ENCODE results near the gene ABRAXAS1.
"Not testable (repeated sequence)": the region's sequence is repeated elsewhere in the genome, so short reads cannot be mapped to it uniquely, and the experiment has no call there.

ABRAXAS1 gene

DNA sequence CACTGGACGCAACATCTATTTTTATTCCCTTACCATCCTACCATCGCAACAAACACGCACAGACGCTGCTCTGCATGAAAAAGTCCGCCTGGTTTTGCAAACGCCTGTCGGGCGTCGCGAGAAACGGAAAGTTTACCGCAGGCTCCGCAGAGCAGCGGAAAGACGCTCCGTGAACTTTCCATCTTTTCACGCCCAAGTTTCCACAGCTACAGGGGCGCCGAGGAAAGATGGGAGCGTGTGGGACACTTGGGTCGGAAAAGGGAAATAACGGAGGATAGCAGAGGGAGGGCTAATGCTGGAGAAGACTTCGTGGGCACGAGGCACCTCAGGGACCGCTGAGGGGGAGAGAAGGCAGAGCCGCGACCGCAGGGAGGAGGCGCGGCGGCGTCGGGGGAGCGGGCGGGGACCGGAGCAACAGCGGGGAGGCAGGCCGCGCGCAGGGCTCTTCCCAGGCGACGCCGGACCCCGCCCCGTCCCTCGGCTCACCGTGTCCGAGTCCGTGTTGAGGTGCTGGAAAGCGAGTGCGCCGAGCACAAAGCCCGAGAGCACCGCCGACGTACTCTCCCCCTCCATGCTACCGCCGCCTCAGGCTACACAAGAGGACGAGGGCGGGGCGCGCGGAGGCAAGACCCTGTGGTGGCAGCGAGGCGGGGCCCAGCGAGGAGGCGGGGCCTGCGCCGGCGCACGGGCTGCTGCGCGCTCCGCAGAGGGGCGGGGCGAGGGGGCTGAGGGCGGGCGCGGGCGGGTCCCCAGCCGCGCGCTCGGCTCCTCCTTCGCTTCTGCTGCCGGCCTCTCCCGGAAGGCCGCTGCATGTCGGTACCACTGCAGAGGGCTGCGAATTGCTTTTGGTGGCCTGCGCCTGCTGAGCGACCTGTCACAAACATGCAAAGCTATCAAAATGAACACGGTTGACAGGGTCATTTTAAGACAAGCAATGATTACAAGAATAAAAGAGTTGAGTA is at the start of gene ABRAXAS1:
Gene ABRAXAS1, minus strand, starts transcription at position 601 of the 962 bp plus-strand sequence. Its CDS starts 28 bp downstream, at position 573.
- peak; percentile 100 for DNase-seq (ENCODE audit: low spot score)

- DNase-seq (ENCODE audit: low spot score): no peak
These were observed 42.8 kb upstream of the ABRAXAS1 start for GRCh38 chr4:83527671-83528070.

GRCh38 chr4:83522239-83522638 is 37.3 kb upstream of the ABRAXAS1 start:
- no peak for DNase-seq (ENCODE audit: low spot score)

DNA sequence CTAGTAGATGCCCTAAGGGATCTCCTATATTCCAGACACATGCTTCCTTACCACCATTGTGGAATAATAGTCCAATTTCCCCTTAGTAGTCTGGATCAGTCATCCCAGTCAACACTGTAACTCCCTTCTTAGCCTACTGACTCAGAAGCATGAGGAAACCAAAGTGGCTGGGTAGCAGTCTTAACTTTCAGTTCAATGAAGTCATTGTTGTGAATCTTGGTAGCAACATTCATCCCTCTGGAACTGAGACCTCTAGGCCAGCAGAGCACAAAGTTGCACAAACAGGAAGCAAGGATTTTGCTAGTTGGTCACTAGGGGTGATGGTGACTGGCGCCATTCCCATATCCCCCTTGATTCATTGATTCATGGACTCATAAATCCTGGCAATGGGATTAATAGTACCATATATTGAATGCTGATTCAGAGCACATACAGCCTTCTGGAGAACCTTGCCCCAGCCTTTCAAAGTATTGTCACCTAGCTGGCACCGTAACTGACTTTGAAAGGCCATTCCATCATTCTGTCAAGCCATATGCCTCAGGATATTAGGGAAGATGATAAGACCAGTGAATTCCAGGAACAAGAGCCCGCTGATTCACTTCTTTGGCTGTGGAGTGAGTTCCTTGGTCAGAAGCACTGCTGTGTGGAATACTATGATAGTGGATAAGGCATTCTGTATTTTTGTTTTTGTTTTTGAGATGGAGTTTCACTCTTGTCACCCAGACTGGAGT is 31.3 kb upstream of the ABRAXAS1 start:
- peak; percentile 57 for DNase-seq (ENCODE audit: low spot score)

DNA sequence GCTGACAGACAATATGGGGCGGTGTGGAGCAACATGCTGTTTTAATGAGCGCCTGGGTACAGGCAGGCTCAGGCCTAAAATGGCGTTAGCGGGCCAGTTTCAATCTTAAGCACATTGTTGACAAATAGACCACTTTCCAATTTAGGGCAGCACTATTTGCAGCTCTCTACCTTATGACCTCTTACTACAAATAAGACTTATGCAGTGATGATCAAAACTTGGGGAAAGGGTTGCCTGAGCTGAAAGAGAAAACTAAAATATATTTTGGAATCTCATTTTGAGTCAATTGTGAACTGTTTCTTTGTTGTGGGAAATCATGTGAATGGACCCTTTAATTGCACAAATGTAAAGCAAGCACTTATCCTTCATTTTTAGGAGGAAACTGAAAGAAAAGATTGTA is 25.5 kb upstream of the ABRAXAS1 start:
- DNase-seq (ENCODE audit: low spot score): no peak

- DNase-seq (ENCODE audit: low spot score): peak; percentile 67
These were observed 24.3 kb upstream of the ABRAXAS1 start for GRCh38 chr4:83509156-83509585.

GRCh38 chr4:83504996-83505395 is 20.1 kb upstream of the ABRAXAS1 start:
- DNase-seq (ENCODE audit: low spot score): no peak

GRCh38 chr4:83504503-83504902 is 19.6 kb upstream of the ABRAXAS1 start:
- DNase-seq (ENCODE audit: low spot score): no peak

- no peak for DNase-seq (ENCODE audit: low spot score)
These were observed 19.1 kb upstream of the ABRAXAS1 start for GRCh38 chr4:83503974-83504373.

- not testable (repeated sequence) for DNase-seq (ENCODE audit: low spot score)
These were observed 16.8 kb upstream of the ABRAXAS1 start for GRCh38 chr4:83501671-83502070.

DNA sequence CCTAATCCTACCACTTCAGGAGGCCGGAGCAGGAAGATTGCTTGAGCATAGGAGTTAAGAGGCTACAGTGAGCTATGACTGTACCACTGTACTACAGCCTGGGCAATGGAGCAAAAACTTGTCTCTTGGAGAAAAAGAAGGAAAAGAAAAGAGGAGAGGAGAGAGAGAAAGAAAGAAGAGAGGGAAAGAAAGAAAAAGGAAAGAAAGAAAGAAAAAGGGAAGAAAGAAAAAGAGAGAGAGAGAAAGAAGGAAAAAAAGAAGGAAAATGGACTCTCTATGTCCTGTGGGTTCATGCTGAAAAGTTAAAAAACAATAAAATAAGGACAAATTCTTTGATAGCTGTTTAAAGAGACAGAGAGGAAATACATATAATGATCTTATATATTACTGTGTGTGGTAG is 13.3 kb upstream of the ABRAXAS1 start:
- no peak for DNase-seq (ENCODE audit: low spot score)

DNA sequence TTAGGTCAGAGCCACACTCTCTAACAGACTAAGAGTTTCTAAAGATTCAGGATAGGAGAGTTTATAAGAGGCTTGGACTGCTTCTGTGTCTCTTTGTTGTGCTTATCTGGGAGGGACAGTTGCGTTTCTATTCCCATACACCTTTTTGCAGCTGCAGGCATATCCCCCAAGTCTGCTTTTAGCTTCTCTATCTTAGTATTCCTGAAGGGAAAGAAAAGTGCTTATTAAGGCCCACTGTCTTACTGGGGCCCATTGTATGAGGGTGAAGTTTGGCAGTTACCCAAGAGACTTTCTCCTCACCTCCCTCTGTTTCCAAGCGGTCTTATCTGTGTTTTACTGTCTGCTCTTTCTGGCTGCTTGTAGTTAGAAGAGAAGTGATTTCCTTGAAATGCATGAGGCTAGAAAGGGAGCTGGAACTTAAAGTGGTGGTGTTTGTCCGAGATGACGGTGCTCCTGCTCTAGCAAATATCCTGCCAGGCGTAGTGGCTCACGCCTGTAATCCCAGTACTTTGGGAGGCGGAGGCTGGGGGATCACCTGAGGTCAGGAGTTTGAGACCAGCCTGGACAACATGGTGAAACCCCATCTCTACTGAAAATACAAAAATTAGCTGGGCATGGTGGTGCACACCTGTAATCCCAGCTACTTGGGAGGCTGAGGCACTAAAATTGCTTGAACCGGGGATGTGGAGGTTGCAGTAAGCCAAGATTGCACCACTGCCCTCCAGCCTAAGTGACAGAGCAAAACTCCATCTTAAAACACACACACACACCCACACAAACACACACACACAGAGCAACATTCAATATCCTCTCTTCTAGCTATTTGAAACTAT is 11.4 kb upstream of the ABRAXAS1 start:
- DNase-seq (ENCODE audit: low spot score): not testable (repeated sequence)

- peak; percentile 55 for DNase-seq (ENCODE audit: low spot score)
These were observed 6.1 kb upstream of the ABRAXAS1 start for GRCh38 chr4:83490876-83491450.

- no peak for DNase-seq (ENCODE audit: low spot score)
These were observed 4.9 kb upstream of the ABRAXAS1 start for GRCh38 chr4:83489711-83490326.

DNA sequence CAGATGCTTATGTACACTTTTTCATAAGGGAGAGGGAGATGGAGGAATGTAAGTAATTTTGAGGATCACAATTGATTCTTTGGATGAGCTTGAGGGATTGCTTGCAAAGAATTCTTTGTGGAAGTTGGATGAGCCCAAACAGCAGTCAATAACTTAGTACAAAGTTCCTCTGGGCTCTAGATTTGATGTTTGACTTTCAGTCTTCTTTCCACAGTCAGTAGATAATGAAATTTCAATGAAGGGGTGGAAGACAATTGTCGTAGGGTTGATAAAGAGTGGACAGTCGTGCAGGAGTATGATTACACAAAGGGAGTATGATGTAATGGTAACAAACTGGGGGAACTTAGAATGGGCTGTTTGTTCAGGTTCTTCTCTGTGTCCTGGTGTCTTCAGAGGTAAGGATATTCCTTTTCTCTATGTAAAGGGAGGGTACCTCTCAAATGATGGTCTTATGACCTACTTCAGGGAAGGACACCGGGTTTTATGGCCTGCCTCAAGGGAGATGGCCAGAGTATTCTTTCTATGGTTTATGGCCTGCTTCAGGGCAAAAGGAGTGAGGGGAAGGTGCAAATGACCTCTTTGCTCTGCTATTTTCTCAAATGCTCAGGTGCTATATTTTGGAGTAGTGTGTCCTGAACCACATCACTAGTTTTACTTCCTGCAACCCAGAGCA is 1.7 kb upstream of the ABRAXAS1 start:
- DNase-seq (ENCODE audit: low spot score): no peak

DNA sequence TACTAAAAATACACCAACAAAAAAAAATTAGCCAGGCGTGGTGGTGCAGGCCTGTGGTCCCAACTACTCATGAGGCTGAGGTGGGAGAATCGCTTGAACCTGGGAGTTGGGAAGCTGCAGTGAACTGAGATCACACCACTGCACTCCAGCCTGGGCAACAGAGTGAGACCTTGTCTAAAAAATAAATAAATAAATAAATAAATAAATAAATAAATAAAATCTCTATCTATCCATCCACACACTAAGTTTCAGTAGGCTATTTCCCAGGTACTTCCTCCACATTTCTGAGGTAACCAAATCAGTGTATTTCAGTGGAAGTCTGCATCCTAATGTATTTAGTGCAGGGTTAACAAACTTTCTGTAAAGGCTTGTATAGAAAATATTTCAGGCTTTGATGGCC is 10.9 kb downstream of the ABRAXAS1 start:
- no peak for DNase-seq (ENCODE audit: low spot score)

GRCh38 chr4:83473423-83473822 is 11.5 kb downstream of the ABRAXAS1 start:
- DNase-seq (ENCODE audit: low spot score): no peak

DNA sequence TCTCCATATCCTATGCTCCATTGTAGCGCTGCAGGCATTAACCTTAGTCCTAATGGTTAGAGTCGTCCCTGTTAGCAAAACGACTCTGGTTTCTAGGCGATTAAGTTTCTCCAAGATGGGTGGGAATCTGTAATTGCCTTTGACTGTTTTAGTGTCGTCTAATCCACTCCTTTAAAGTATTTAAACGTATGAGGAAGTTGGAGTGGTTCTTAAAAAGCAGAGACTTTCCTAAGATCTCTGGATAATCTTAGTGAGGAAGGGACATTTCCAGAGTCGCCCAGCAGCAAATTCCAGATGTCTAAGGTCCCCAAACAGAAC is 28.8 kb downstream of the ABRAXAS1 start:
- DNase-seq (ENCODE audit: low spot score): no peak

DNA sequence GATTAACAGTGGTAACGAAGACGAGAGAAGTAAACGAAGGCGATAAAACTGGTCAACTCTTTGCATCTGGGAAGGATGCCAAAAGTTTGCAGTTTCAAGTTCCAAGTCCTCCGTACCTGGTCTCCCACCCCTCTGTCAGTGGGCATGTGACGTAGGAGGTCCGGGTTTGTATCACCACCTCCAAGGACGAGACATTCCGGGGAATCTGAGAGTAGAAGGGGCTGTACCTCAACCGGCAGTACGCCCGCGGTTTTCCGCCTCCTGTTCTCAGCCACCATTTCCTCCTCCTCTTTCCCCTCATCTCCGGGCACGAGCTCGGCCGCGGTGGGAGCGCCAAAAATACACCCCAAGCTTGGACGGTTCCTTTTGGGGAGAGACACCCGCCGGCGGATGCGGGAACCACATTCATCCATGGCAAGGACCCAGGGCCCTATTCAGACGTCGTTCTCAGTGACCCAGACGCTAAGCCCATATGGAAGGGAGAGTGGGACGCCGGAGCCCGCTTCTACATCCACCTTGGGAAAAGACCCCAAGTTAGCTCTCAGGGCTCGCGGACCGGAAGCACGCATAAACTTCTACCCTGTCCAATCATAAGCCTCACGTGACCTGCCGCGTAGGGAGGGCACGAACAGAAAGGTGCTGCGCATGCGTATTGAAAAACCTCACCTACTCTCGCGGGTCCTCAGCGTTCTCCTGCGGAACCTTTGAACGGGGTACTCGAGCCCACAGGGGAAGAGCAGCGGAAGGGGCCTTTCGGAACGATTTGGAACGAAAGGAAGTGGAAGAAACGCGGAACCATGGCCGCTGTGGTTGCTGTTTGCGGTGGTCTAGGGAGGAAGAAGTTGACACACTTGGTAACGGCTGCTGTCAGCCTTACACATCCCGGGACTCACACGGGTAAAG is 29.4 kb downstream of the ABRAXAS1 start, which contains the start of the genes HELQ and MRPS18C:
Gene HELQ, minus strand, starts transcription at position 543 of the 903 bp plus-strand sequence. Its CDS starts 130 bp downstream, at position 413.
Gene MRPS18C, plus strand, starts transcription at position 778 of the 903 bp plus-strand sequence. Its CDS starts 20 bp downstream, at position 798.
- DNase-seq (ENCODE audit: low spot score): peak; percentile 99
